ENCODE results near the gene NPPA. TPM values are rescaled to one million over a fixed set of nuclear protein-coding genes. Genes with fewer than 3 reads are reported as not detected.

NPPA gene
- total and polyA plus RNA-seq, 2 donors (not counting 1 experiment from before 2014, with no cell fraction given), result not detected

- Histone ChIP-seq H3K4me1 (ENCODE audit: control insufficient read depth, extremely low read depth, insufficient read depth, low read length) (no peaks in the 10 kb centered on the region), H3K79me2 (ENCODE audit: control insufficient read depth, insufficient read depth, low read length) (no peaks in the 10 kb centered on the region), H2AFZ (ENCODE audit: low read length) (no peak overlapping the region), H3K27ac (ENCODE audit: insufficient read depth, low read length) (no peak overlapping the region), H4K20me1 (ENCODE audit: control insufficient read depth, extremely low read depth, insufficient read depth, low read length) (no peaks in the 10 kb centered on the region), H3K4me3 (replicated peaks in 1 of 4; ENCODE audit: control extremely low read depth in 1 of 4, insufficient read depth in 1 of 4, low read depth in 3 of 4, low read length in 4 of 4) (no peak overlapping the region), H3K9ac (ENCODE audit: insufficient read depth, low read length) (no peak overlapping the region), H3K36me3 (ENCODE audit: control insufficient read depth, insufficient read depth, low read length) (peaks cover 55% of the 10 kb centered on the region), H3K9me3 (ENCODE audit: control insufficient read depth, insufficient read depth, low read depth, low read length) (no peaks in the 10 kb centered on the region), H3K27me3 (ENCODE audit: control insufficient read depth, insufficient read depth, low read length) (no peaks in the 10 kb centered on the region), H3K4me2 (ENCODE audit: extremely low read depth, insufficient read depth, low read length) (no peak overlapping the region)
- DNase-seq (ENCODE audit: low read depth in 2 of 2), result no peak
- TF ChIP-seq EZH2 (IDR thresholded peaks at IDR 0.05; ENCODE audit: low read length, missing control alignments) (no peak), CTCF (conservative IDR thresholded peaks at IDR 0.05 in 1 of 2, IDR thresholded peaks at IDR 0.05 in 1 of 2; ENCODE audit: low read depth in 1 of 2, low read length in 2 of 2) (no peak)
Measured at GRCh38 chr1:11837767-11838348, 9.7 kb downstream of the NPPA start.

GRCh38 chr1:11836955-11837766 lies 10.4 kb downstream of the NPPA start:
- no peak overlapping the region for H3K27ac ChIP-seq (ENCODE audit: insufficient read depth, low read length)
- TF ChIP-seq CTCF (conservative IDR thresholded peaks at IDR 0.05 in 1 of 2, IDR thresholded peaks at IDR 0.05 in 1 of 2; ENCODE audit: low read depth in 1 of 2, low read length in 2 of 2) (no peak), EZH2 (IDR thresholded peaks at IDR 0.05; ENCODE audit: low read length, missing control alignments) (no peak)
- H2AFZ ChIP-seq (ENCODE audit: low read length), result no peak overlapping the region
- no peak for DNase-seq (ENCODE audit: low read depth in 2 of 2)
- no peaks in the 10 kb centered on the region for H3K27me3 ChIP-seq (ENCODE audit: control insufficient read depth, insufficient read depth, low read length)
- H3K36me3 ChIP-seq (ENCODE audit: control insufficient read depth, insufficient read depth, low read length), result peaks cover 51% of the 10 kb centered on the region
- H3K79me2 ChIP-seq (ENCODE audit: control insufficient read depth, insufficient read depth, low read length), result no peaks in the 10 kb centered on the region
- no peak overlapping the region for H3K4me2 ChIP-seq (ENCODE audit: extremely low read depth, insufficient read depth, low read length)
- no peaks in the 10 kb centered on the region for H3K4me1 ChIP-seq (ENCODE audit: control insufficient read depth, extremely low read depth, insufficient read depth, low read length)
- no peaks in the 10 kb centered on the region for H4K20me1 ChIP-seq (ENCODE audit: control insufficient read depth, extremely low read depth, insufficient read depth, low read length)
- H3K4me3 ChIP-seq (replicated peaks in 1 of 4; ENCODE audit: control extremely low read depth in 1 of 4, insufficient read depth in 1 of 4, low read depth in 3 of 4, low read length in 4 of 4), result no peak overlapping the region
- H3K9me3 ChIP-seq (ENCODE audit: control insufficient read depth, insufficient read depth, low read depth, low read length), result no peaks in the 10 kb centered on the region
- no peak overlapping the region for H3K9ac ChIP-seq (ENCODE audit: insufficient read depth, low read length)

- H3K36me3 ChIP-seq (ENCODE audit: control insufficient read depth, insufficient read depth, low read length), result peaks cover 48% of the 10 kb centered on the region
- H3K4me3 ChIP-seq (replicated peaks in 1 of 4; ENCODE audit: control extremely low read depth in 1 of 4, insufficient read depth in 1 of 4, low read depth in 3 of 4, low read length in 4 of 4), result no peak overlapping the region
- H3K79me2 ChIP-seq (ENCODE audit: control insufficient read depth, insufficient read depth, low read length), result no peaks in the 10 kb centered on the region
- no peaks in the 10 kb centered on the region for H3K4me1 ChIP-seq (ENCODE audit: control insufficient read depth, extremely low read depth, insufficient read depth, low read length)
- no peak overlapping the region for H3K4me2 ChIP-seq (ENCODE audit: extremely low read depth, insufficient read depth, low read length)
- no peaks in the 10 kb centered on the region for H4K20me1 ChIP-seq (ENCODE audit: control insufficient read depth, extremely low read depth, insufficient read depth, low read length)
- no peak overlapping the region for H3K9ac ChIP-seq (ENCODE audit: insufficient read depth, low read length)
- DNase-seq (ENCODE audit: low read depth in 2 of 2), result no peak
- H3K27me3 ChIP-seq (ENCODE audit: control insufficient read depth, insufficient read depth, low read length), result no peaks in the 10 kb centered on the region
- TF ChIP-seq CTCF (conservative IDR thresholded peaks at IDR 0.05 in 1 of 2, IDR thresholded peaks at IDR 0.05 in 1 of 2; ENCODE audit: low read depth in 1 of 2, low read length in 2 of 2) (no peak), EZH2 (IDR thresholded peaks at IDR 0.05; ENCODE audit: low read length, missing control alignments) (no peak)
- no peak overlapping the region for H2AFZ ChIP-seq (ENCODE audit: low read length)
- H3K9me3 ChIP-seq (ENCODE audit: control insufficient read depth, insufficient read depth, low read depth, low read length), result no peaks in the 10 kb centered on the region
- H3K27ac ChIP-seq (ENCODE audit: insufficient read depth, low read length), result no peak overlapping the region
Measured at GRCh38 chr1:11835441-11836225, 11.9 kb downstream of the NPPA start.

All from fibroblast of lung (primary cell).